Neural progenitor cell (in vitro differentiated cells): Measurements from ENCODE around the gene RPH3AL. TPM values are rescaled to one million over a fixed set of nuclear protein-coding genes. Genes with fewer than 3 reads are reported as not detected.
A peak's percentile ranks its signal among the peaks of the same experiment; 100 is the strongest.

Experiments
- DNase-seq: peaks from one replicate; pipeline ENCODE4 v3.0.0-alpha.2; 2016; ENCODE audit warnings: low spot score
- H2AFZ ChIP-seq: fragments of 200-600 bp; sonication (generic); replicated peaks from 2 replicates; pipeline ENCODE4 v1.6.1; 2016; ENCODE audit warnings: antibody characterized with exemption
- H3F3A ChIP-seq: fragments of 200-600 bp; sonication (generic); 2 replicates; pipeline ENCODE4 v1.6.1; 2016; ENCODE audit warnings: antibody characterized with exemption, low read depth
- H3K27ac ChIP-seq: fragments of 200-600 bp; sonication (generic); 2 replicates; pipeline ENCODE4 v1.5.1; 2016; ENCODE audit warnings: mild to moderate bottlenecking
- H3K27me3 ChIP-seq: fragments of 200-600 bp; sonication (generic); 2 replicates; pipeline ENCODE4 v1.6.1; 2016; ENCODE audit warnings: mild to moderate bottlenecking, moderate library complexity
- H3K36me3 ChIP-seq: fragments of 200-600 bp; sonication (generic); 2 replicates; pipeline ENCODE4 v1.5.1; 2016
- H3K4me1 ChIP-seq: fragments of 200-600 bp; sonication (generic); 2 replicates; pipeline ENCODE4 v1.6.1; 2016; ENCODE audit warnings: mixed run types
- H3K4me2 ChIP-seq: fragments of 200-600 bp; sonication (generic); 2 replicates; pipeline ENCODE4 v1.6.1; 2016
- H3K4me3 ChIP-seq: fragments of 200-600 bp; sonication (generic); 2 replicates; pipeline ENCODE4 v1.5.1; 2016
- H3K79me2 ChIP-seq: fragments of 200-600 bp; sonication (generic); 2 replicates; pipeline ENCODE4 v1.6.1; 2016; ENCODE audit warnings: low read depth
- H3K9ac ChIP-seq: fragments of 200-600 bp; sonication (generic); 2 replicates; pipeline ENCODE4 v1.6.1; 2016
- H3K9me3 ChIP-seq: fragments of 200-600 bp; sonication (generic); 2 replicates; pipeline ENCODE4 v1.5.1; 2016; ENCODE audit warnings: low read depth
- H4K20me1 ChIP-seq: fragments of 200-600 bp; sonication (generic); 2 replicates; pipeline ENCODE4 v1.6.1; 2016; ENCODE audit warnings: low read depth
- H3K27ac Mint-ChIP-seq: 3 replicates; pipeline ENCODE4 v1.8.0; 2021; ENCODE audit warnings: mixed read lengths
- H3K27me3 Mint-ChIP-seq: 2 replicates; pipeline ENCODE4 v1.8.0; 2022; ENCODE audit warnings: low read depth, mild to moderate bottlenecking, inconsistent platforms, moderate library complexity, mixed read lengths; ENCODE audit not compliant: insufficient read depth
- H3K36me3 Mint-ChIP-seq: 3 replicates; pipeline ENCODE4 v1.8.0; 2021; ENCODE audit warnings: mixed read lengths
- H3K4me1 Mint-ChIP-seq: 3 replicates; pipeline ENCODE4 v1.8.0; 2021; ENCODE audit warnings: mixed read lengths
- H3K4me3 Mint-ChIP-seq: 3 replicates; pipeline ENCODE4 v1.8.0; 2021; ENCODE audit warnings: mild to moderate bottlenecking, moderate library complexity, mixed read lengths
- H3K9me3 Mint-ChIP-seq: 3 replicates; pipeline ENCODE4 v1.8.0; 2020; ENCODE audit warnings: mixed read lengths
- CTCF ChIP-seq: fragments of 200-600 bp; sonication (generic); IDR thresholded peaks from 2 replicates; pipeline ENCODE4 v1.5.1; 2017; ENCODE audit warnings: antibody characterized with exemption, mild to moderate bottlenecking
- EZH2 ChIP-seq: fragments of 200-600 bp; sonication (generic); IDR thresholded peaks from 2 replicates; pipeline ENCODE4 v1.6.1; 2017; ENCODE audit warnings: antibody characterized with exemption, mild to moderate bottlenecking, moderate library complexity
- EZH2phosphoT487 ChIP-seq: fragments of 200-600 bp; sonication (generic); IDR thresholded peaks from 2 replicates; pipeline ENCODE4 v1.6.1; 2017; ENCODE audit warnings: antibody characterized with exemption
- total RNA-seq: library from RNA; depleted of rRNA; stranded (reverse); fragments of >200 nt; gene quantifications from 2 replicates; pipeline ENCODE4 v1.2.3, GENCODE V29; 2015; ENCODE audit warnings: low replicate concordance

Gene RPH3AL
- total RNA-seq, 1 donor from 2014 or later = 7.5 TPM

DNA sequence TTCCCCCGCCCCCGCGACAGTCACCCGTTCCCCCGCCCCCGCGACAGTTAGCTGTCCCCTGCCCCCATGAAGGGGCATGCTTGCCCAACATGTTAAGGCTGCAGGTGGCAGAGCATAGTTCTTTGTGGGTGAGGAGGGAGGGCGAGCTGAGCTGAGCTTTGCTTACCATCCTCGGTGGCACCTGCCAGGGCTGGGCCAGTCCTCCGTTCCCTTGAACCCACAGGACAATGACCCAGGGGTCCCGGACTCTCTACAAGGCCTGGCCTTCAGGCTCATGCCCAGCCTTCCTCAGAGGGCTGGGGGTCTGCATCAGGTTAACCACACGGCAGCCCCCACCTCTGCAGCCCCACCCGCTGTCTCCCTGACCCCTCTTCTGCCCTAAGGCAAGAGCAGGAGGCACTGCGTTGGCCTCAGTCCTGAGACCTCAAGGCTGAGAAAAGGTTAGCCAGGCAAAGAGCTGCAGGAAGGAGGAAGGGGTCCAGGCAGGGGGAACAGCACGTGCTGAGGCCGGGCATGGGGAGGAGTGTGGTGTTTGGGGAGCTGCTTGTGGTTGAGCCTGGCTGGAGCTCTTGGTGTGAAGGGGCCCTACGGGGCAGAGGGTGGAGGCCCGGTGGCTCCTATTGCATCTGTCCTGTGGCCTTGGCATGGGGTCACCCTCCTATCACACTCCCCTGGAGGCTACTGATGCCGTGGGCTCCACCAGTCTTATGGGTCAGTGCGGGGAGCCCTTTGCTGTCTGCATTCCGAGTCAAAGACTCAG, 159.8 kb downstream of the RPH3AL start:
- Histone ChIP-seq H4K20me1 (no peaks in the 10 kb centered on the region), H3K4me1 (no peaks in the 10 kb centered on the region), H3K27me3 (no peaks in the 10 kb centered on the region), H3F3A (no peaks in the 10 kb centered on the region), H3K9me3 (no peaks in the 10 kb centered on the region), H3K36me3 (no peaks in the 10 kb centered on the region), H3K4me2 (no peak overlapping the region), H3K9ac (no peak overlapping the region), H3K27ac (no peak overlapping the region), H3K79me2 (no peaks in the 10 kb centered on the region), H3K4me3 (no peak overlapping the region), H2AFZ (no peak overlapping the region)
- TF ChIP-seq EZH2 (no peak), CTCF (no peak), EZH2phosphoT487 (no peak)
- Mint-ChIP-seq H3K36me3 (no peaks in the 10 kb centered on the region), H3K27ac (no peak overlapping the region), H3K9me3 (peaks cover 3% of the 10 kb centered on the region), H3K4me3 (no peak overlapping the region), H3K27me3 (peaks cover 6% of the 10 kb centered on the region), H3K4me1 (peaks cover 6% of the 10 kb centered on the region)
- DNase-seq = no peak

- no peak overlapping the region for H3K4me2 ChIP-seq
- no peaks in the 10 kb centered on the region for H3K36me3 ChIP-seq
- peaks cover 12% of the 10 kb centered on the region for H3F3A ChIP-seq
- peaks cover 22% of the 10 kb centered on the region for H3K4me1 ChIP-seq
- no peak for TF ChIP-seq EZH2
- no peaks in the 10 kb centered on the region for H3K36me3 Mint-ChIP-seq
- no peak overlapping the region for H3K27ac ChIP-seq
- peaks cover 9% of the 10 kb centered on the region for H3K27me3 ChIP-seq
- peaks cover 16% of the 10 kb centered on the region for H3K27me3 Mint-ChIP-seq
- H3K9ac ChIP-seq = no peak overlapping the region
- no peak overlapping the region for H3K4me3 Mint-ChIP-seq
- H2AFZ ChIP-seq = no peak overlapping the region
- DNase-seq = no peak
- no peaks in the 10 kb centered on the region for H3K79me2 ChIP-seq
- H3K9me3 Mint-ChIP-seq = peaks cover 3% of the 10 kb centered on the region
- H3K27ac Mint-ChIP-seq = peak overlapping the region; percentile 40
- H4K20me1 ChIP-seq = no peaks in the 10 kb centered on the region
- no peak overlapping the region for H3K4me3 ChIP-seq
- peaks cover 3% of the 10 kb centered on the region for H3K4me1 Mint-ChIP-seq
- H3K9me3 ChIP-seq = no peaks in the 10 kb centered on the region
Measured at GRCh38 chr17:189444-189843, 163.2 kb downstream of the RPH3AL start.

DNA sequence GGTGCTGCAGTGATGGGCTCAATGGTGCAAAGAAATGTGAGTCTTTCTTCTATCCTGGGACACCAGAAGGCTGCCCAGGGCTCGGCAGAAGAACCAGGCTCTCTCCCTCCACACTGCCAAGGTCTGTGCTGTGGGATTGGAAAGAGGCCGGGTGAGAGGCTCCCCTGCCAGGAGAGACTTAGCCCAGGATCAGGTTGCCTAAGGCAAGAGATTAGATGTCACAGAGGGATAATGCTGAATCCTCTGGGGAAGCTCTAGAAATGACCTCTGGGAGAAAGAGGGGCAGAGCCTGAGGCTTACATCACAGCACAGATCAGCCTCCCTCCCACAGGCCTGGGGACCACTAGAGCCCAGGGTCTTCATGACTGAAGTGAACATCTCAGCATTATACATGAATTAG, 165.5 kb downstream of the RPH3AL start:
- DNase-seq = peak; percentile 49
- H3K4me3 Mint-ChIP-seq = no peak overlapping the region
- H3K27ac Mint-ChIP-seq = peak overlapping the region; percentile 33
- Histone ChIP-seq H3K79me2 (no peaks in the 10 kb centered on the region), H3K27ac (no peak overlapping the region), H3K9ac (no peak overlapping the region), H3K27me3 (peaks cover 32% of the 10 kb centered on the region), H4K20me1 (peaks cover 3% of the 10 kb centered on the region), H3K4me3 (no peak overlapping the region), H3K4me2 (no peak overlapping the region), H2AFZ (no peak overlapping the region), H3K4me1 (peaks cover 22% of the 10 kb centered on the region), H3F3A (peaks cover 12% of the 10 kb centered on the region), H3K36me3 (no peaks in the 10 kb centered on the region), H3K9me3 (no peaks in the 10 kb centered on the region)
- H3K36me3 Mint-ChIP-seq = peaks cover 1% of the 10 kb centered on the region
- H3K27me3 Mint-ChIP-seq = peaks cover 34% of the 10 kb centered on the region
- TF ChIP-seq EZH2 (no peak), CTCF (no peak)
- H3K4me1 Mint-ChIP-seq = peaks cover 7% of the 10 kb centered on the region
- H3K9me3 Mint-ChIP-seq = peaks cover 4% of the 10 kb centered on the region

- no peaks in the 10 kb centered on the region for H3K9me3 ChIP-seq
- H3F3A ChIP-seq = peaks cover 15% of the 10 kb centered on the region
- H3K4me3 Mint-ChIP-seq = no peak overlapping the region
- no peak overlapping the region for H3K9ac ChIP-seq
- H3K27ac ChIP-seq = no peak overlapping the region
- no peak for TF ChIP-seq CTCF
- peaks cover 2% of the 10 kb centered on the region for H3K36me3 Mint-ChIP-seq
- peak; percentile 66 for DNase-seq
- peaks cover 11% of the 10 kb centered on the region for H3K4me1 Mint-ChIP-seq
- H3K27me3 ChIP-seq = peaks cover 47% of the 10 kb centered on the region
- peaks cover 26% of the 10 kb centered on the region for H3K4me1 ChIP-seq
- peak overlapping the region; percentile 45 for H3K4me2 ChIP-seq
- H3K4me3 ChIP-seq = no peak overlapping the region
- H3K27ac Mint-ChIP-seq = no peak overlapping the region
- no peaks in the 10 kb centered on the region for H3K79me2 ChIP-seq
- H3K27me3 Mint-ChIP-seq = peaks cover 38% of the 10 kb centered on the region
- no peaks in the 10 kb centered on the region for H3K36me3 ChIP-seq
- H3K9me3 Mint-ChIP-seq = peaks cover 7% of the 10 kb centered on the region
- H2AFZ ChIP-seq = no peak overlapping the region
- H4K20me1 ChIP-seq = peaks cover 8% of the 10 kb centered on the region
Measured at GRCh38 chr17:185445-186138, 167.0 kb downstream of the RPH3AL start.
